NT2/D1 (cell line): ENCODE measurements around the gene NES.

Experiments
- SUZ12 ChIP-seq: IDR thresholded peaks from 2 replicates; pipeline ENCODE4 v1.6.1; 2011; ENCODE audit not compliant: insufficient read length, insufficient read depth; ENCODE audit errors: extremely low read depth
- YY1 ChIP-seq: IDR thresholded peaks from 2 replicates; pipeline ENCODE4 v1.6.1; 2011; ENCODE audit not compliant: insufficient read length, insufficient read depth

- TF ChIP-seq YY1: no peak
- TF ChIP-seq SUZ12: no peak
Observed at GRCh38 chr1:156626079-156626438, 51.1 kb downstream of the NES start.
